NCI-H1092 treated with DMSO at 0.1 percent for 48 hours (cell line): ENCODE data around the gene PIEZO1.

ENCODE experiments used
- DNase-seq: peaks from one replicate; lab custom pipeline; 2025; lab: John Stamatoyannopoulos, UW

PIEZO1 gene

DNA sequence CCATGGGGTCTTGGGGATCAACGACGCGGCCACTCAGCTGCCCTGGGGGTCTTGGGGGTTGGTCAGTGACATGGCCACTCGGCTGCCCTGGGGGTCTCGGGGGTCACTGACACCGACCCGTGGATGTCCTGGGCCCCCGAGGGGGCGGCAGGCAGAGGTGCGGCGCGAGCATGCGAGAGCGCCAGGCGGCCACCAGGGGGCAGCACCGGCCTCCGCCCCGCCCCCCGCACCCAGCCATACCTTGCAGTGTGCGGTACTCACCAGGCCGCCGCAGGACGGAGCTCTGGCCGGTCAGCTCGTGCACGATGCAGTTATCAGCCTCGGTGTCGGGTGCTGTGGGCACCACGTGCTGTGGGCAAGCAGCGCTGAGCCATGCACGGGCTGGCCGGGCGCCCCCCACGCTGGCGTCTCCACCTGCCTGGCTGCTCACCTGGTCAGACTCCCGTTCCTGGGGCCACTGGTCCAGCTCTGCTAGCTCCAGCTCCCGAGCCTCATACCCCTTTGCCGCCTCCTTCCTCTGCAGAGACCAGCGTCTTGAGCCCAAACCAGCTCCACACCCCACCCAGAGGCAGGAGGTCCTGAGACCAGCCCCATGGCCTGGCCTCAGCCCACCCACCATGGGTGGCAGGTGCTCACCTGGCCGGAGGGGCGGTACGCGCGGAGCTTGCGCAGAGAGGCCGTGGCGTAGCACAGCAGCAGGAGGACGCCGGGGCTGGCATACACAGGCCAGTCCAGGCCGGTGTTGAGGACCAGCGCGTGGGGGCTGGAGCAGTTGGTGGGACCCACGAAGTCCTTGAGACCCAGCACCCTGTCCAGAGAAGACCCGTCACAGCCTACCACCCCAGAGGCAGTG lies 47.5 kb downstream of the PIEZO1 start:
- DNase-seq: peak; percentile 16

GRCh38 chr16:88736496-88736895 lies 48.5 kb downstream of the PIEZO1 start:
- no peak for DNase-seq

- DNase-seq: no peak
Measured at GRCh38 chr16:88736088-88736487, 48.9 kb downstream of the PIEZO1 start.

- no peak for DNase-seq
Measured at GRCh38 chr16:88735616-88736015, 49.4 kb downstream of the PIEZO1 start.

DNA sequence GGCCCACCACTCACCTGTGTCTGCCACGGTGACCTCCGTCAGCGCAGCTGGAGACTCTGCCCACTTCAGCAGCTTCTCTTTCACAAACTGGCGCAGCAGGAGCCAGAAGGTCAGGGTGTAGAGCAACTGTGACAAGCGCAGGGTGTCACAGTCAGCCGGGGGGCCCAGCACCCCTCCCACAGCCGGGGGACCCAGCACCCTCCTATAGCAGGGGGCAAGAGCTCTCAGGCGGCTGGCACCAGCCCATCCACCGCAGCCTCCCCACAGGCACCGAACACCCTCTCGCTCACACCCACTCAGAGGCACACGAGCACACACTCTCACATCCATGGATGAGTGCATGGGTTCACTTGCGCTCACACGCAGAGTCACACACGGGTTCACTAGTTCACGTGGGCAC lies 49.9 kb downstream of the PIEZO1 start:
- DNase-seq: no peak

DNA sequence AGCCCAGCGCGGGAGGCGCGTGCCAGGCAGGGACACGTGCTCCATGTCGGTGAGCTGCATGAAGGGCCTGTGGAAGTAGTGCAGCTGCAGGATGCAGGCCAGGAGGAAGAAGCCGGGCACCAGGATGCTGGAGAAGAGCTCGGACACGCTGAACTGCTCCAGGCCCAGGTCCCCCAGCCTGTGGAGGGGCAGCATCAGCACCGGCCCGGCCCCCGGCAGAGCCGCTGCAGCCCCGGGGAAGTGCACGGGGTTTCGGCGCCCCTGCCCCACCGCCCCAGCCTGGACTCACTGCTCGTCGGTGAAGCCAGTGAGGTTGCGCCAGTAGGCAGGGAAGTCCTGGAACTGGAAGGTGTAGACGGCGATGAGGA lies 50.7 kb downstream of the PIEZO1 start:
- DNase-seq: no peak

GRCh38 chr16:88733630-88734360 lies 51.2 kb downstream of the PIEZO1 start:
- DNase-seq: no peak

- DNase-seq: no peak
Measured at GRCh38 chr16:88732961-88733294, 52.1 kb downstream of the PIEZO1 start.

DNA sequence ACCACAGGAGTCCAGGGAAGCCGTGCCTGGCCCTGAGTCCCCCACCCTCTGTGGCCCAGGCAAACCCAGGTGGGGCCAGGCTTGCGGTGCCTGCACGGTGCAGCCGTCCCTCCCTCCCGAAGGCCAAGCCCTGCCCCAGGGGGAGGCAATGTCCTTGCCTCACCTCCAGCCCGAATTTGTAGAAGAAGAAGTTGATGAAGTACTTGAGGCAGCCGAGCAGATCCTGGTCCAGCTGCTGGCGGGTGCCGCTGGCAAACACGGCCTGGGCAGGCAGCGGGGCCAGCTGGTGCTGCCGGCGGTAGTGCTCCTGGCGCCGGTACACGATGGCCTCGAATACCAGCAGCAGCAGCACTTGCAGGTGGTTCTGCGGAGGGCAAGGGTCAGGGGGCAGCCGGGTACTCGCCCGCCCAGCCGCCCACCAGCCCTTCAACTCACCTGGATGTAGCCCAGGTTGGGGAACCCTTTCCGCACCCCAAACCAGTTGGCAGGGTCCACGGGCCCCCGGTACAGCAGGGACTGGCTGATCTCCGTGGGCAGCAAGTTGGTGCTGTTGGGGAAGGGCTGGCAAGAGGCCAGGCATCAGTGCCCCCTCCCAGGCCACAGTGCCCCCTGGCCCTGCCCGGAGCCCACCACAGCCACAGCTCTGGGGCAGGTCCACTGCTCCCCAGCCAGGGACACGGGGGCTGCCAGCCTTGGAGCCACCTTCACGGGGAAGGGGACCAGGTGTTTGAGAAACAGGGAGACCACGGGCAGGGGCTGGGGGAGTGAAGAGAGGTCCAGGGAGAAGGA lies 52.7 kb downstream of the PIEZO1 start:
- DNase-seq: peak; percentile 36

GRCh38 chr16:88731699-88732098 lies 53.3 kb downstream of the PIEZO1 start:
- DNase-seq: no peak

- DNase-seq: peak; percentile 9
Measured at GRCh38 chr16:88730632-88731607, 54.1 kb downstream of the PIEZO1 start.

GRCh38 chr16:88727871-88728270 lies 57.1 kb downstream of the PIEZO1 start:
- peak; percentile 11 for DNase-seq

DNA sequence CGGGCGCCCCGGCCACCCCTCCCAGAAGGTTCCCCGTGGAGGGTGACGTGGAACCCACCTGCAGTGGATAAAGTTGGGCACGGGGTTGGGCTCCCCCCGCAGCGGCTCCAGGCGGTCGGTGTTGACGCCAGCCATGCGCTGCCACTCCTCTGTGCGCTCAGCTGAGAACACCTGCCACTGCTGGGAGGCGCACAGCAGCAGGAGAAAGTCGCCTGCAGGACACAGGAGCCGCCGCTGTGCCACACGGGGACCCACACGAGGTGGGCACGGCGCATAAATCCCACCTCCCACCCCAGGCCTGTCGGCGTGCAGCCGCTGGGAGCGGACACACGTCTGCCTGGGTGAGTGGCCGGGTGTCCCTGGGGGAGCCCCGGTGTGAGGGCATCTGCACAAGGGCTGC lies 58.0 kb downstream of the PIEZO1 start:
- DNase-seq: peak; percentile 6

DNA sequence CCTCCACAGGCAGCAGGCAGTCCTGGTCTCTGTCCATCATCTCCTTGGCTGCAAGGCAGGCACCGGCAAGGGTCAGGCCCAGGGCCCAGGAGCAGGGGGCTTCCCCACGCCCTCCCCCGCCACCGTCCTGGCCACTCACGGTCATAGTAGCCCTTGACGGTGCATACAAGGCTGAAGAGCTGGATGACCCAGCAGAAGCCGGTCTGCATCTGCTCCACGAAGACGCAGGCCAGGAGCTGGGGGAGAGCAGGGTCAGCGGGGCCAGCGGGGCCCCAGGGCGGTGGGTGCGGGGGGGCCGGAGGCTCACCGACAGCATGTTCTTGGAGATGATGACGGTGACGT lies 58.6 kb downstream of the PIEZO1 start:
- no peak for DNase-seq

DNA sequence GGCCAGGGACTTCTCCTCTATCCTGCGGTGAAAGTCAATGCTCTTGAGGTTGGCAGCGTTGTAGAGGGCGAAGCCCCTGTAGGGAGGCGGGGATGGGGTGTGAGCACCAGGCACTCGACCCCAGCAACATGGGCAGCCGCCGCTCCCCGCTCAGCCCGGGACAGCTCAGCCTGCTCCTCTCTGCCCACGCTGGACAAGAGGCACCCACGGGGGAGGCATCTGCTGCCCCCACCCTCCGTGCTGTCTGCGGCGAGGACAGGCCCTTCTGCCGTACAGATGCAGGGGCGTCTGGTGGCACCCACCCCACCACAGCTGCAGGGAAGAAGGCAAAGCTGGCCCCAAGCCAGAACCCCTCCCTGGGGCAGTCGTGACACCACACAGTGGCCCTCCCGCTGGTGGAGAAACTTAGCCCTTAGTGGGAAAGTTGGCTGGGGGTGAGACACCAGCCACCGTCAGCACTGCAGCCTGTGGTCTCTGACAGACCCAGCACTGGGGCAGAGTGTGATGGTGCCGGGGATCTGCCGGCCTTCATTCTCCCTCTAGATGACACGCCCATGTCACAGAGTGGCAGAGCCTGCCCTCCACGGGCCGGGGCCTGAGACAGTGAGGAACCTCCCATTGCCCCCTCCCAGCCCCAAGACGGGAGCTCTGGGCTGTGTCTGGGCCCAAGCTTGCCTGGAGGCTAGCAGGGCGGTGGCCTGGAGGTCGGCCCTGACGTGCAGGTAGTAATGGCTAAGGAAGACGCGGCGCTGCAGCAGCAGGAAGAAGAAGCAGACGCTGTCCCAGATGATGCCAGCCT lies 59.2 kb downstream of the PIEZO1 start:
- no peak for DNase-seq

- no peak for DNase-seq
Measured at GRCh38 chr16:88724855-88725555, 60.0 kb downstream of the PIEZO1 start.

DNA sequence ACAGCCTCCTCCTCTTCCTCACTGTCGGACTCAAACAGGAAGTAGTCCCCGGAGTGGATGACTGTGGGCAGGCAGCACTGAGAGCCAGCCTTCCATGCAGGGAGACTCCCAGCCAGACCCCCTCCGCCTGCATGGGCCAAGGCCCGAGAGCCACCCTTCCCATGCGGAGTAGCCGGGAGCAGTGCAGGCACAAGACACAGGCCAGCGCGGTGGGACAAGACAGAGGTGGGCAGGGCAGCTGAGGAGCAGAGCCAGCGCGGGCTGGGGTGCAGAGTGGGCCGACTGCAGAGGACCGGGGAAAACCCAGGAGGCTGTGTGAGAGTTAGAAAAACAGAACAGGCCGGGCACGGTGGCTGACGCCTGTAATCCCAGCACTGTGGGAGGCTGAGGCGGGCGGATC lies 61.1 kb downstream of the PIEZO1 start:
- DNase-seq: no peak

- DNase-seq: no peak
Measured at GRCh38 chr16:88723507-88723887, 61.5 kb downstream of the PIEZO1 start.

- DNase-seq: no peak
Measured at GRCh38 chr16:88722784-88723506, 62.1 kb downstream of the PIEZO1 start.
